Measurements from ENCODE around the gene RGN.

DNA sequence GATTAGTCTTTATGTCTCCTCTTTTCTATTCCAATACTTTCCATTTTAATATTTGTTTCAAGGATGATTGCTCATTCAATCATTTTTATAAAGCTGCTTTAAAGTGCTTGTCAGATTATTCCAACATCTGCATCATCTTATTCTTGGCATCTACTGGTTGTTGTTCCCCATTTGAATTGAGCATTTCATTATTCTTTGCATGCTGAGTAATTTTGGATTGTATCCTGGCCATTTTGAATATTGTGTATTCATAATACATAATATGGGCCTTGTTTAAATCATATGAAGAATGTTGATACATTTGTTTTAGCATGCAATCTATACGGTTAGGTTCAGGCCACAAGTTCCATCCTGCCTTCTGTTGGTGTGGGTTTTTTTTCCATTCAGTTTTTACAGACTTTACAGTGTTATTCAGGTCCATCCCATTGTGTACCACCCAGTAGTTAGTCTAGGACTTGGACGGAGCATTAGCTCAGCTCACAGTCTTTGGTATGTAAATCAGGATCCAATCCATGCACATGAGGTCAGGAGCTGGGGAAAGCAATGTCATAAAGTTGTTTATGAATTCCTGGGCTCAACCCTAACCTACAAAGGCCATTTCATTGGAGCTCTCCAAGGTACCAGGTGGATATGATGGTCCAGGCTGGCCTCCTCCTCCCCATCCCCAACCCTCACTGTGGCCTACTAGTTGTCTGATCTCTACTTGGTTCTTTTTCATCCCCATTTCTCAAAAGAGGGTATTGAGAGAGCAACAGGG lies 20.3 kb downstream of the RGN start:
- TF ChIP-seq GATA2 (IDR thresholded peaks at IDR 0.05; ENCODE audit: low read depth, low read length) (no peak), GATA3 (IDR thresholded peaks at IDR 0.05; ENCODE audit: low read depth, low read length) (no peak)
